GM23248 (cell line): ENCODE results near the gene PRKCA.

ENCODE experiments used
- EZH2 ChIP-seq: fragments of 200-600 bp; sonication (generic); IDR thresholded peaks from 2 replicates; pipeline ENCODE4 v1.6.1; 2018; ENCODE audit warnings: antibody characterized with exemption, mild to moderate bottlenecking; ENCODE audit not compliant: insufficient read depth, poor library complexity, severe bottlenecking
- EZH2phosphoT487 ChIP-seq: fragments of 200-600 bp; sonication (generic); IDR thresholded peaks from 2 replicates; pipeline ENCODE4 v1.6.1; 2018; ENCODE audit warnings: antibody characterized with exemption, moderate library complexity, mild to moderate bottlenecking, low read depth; ENCODE audit not compliant: insufficient read depth

DNA sequence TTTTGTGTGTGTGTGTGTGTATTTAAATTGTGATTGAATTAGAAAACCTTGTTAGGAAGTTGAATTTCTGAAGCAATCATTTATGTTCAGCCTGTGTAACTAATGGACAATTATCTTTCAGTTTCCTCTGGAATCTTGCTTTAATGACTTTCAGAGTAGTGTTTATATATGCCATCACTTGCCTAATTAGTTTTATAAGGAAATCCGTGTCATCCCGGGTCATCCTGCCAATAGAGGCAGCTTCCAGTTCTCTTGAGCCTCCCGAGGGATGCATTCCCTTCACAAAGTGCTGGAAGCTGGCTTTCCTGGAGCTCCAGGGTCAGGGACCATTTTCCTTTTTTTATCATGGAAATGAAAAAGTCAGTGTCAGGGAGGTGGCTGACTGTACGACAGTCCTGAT lies 42.9 kb downstream of the PRKCA start:
- TF ChIP-seq EZH2, result no peak
- TF ChIP-seq EZH2phosphoT487, result no peak
